ENCODE results near the gene MED9. TPM values are rescaled to one million over a fixed set of nuclear protein-coding genes. Genes with fewer than 3 reads are reported as not detected.

The MED9 gene
- total RNA-seq, 2 experiments from 2014 or later = 21.8 to 27.5 TPM

- no TSS peak for BruUV-seq (replicated peaks)
- POLR2A ChIA-PET = interaction anchor here (0.6 kb wide), 1 partner anchor 13 kb away, joined by 3 read pairs; no protein-coding TSS in a partner anchor
- H3K4me1 ChIP-seq (ENCODE audit: insufficient read depth, low read length, poor library complexity, severe bottlenecking) = no peaks in the 10 kb centered on the region
- no peak overlapping the region for H3K4me3 ChIP-seq (ENCODE audit: low read depth, low read length, poor library complexity, severe bottlenecking)
- H3K36me3 ChIP-seq (ENCODE audit: insufficient read depth, low read length) = no peaks in the 10 kb centered on the region
- no peaks in the 10 kb centered on the region for H3K9me3 ChIP-seq (ENCODE audit: low read length)
- DNase-seq (ENCODE audit: low spot score) = no peak
- H3K79me2 ChIP-seq (ENCODE audit: insufficient read depth, low read depth, low read length) = no peaks in the 10 kb centered on the region
- no peak overlapping the region for H3K4me2 ChIP-seq (ENCODE audit: low read length)
- H4K20me1 ChIP-seq (ENCODE audit: insufficient read depth, low read length) = no peaks in the 10 kb centered on the region
- H3K27ac ChIP-seq (ENCODE audit: low read depth, low read length, poor library complexity, severe bottlenecking) = no peak overlapping the region
- no peaks in the 10 kb centered on the region for H3K9me2 ChIP-seq (ENCODE audit: insufficient read depth, low read length)
- TF ChIP-seq CTCF (conservative IDR thresholded peaks at IDR 0.05; ENCODE audit: low read length) (no peak), EZH2phosphoT487 (IDR thresholded peaks at IDR 0.05; ENCODE audit: borderline replicate concordance, low read depth, low read length) (no peak)
- CTCF ChIA-PET (ENCODE audit: unreplicated experiment) = no interaction called here
- intact Hi-C loops (cut with micrococcal nuclease; ENCODE audit: unreplicated experiment) = no loop called here
- no peak overlapping the region for H2AFZ ChIP-seq (ENCODE audit: low read length)
These were observed 21.6 kb upstream of the MED9 start for GRCh38 chr17:17455173-17455572.

GRCh38 chr17:17456251-17456650 is 20.5 kb upstream of the MED9 start:
- ChIA-PET CTCF (ENCODE audit: unreplicated experiment) (no interaction called here), POLR2A (no interaction called here)
- no peaks in the 10 kb centered on the region for H3K9me2 ChIP-seq (ENCODE audit: insufficient read depth, low read length)
- H3K9me3 ChIP-seq (ENCODE audit: low read length) = no peaks in the 10 kb centered on the region
- no peaks in the 10 kb centered on the region for H3K36me3 ChIP-seq (ENCODE audit: insufficient read depth, low read length)
- TF ChIP-seq EZH2phosphoT487 (IDR thresholded peaks at IDR 0.05; ENCODE audit: borderline replicate concordance, low read depth, low read length) (no peak), CTCF (conservative IDR thresholded peaks at IDR 0.05; ENCODE audit: low read length) (no peak)
- no peak overlapping the region for H3K4me3 ChIP-seq (ENCODE audit: low read depth, low read length, poor library complexity, severe bottlenecking)
- H4K20me1 ChIP-seq (ENCODE audit: insufficient read depth, low read length) = no peaks in the 10 kb centered on the region
- no peak overlapping the region for H3K4me2 ChIP-seq (ENCODE audit: low read length)
- no peak for DNase-seq (ENCODE audit: low spot score)
- intact Hi-C loops (cut with micrococcal nuclease; ENCODE audit: unreplicated experiment) = no loop called here
- H3K27ac ChIP-seq (ENCODE audit: low read depth, low read length, poor library complexity, severe bottlenecking) = no peak overlapping the region
- no TSS peak for BruUV-seq (replicated peaks)
- H3K4me1 ChIP-seq (ENCODE audit: insufficient read depth, low read length, poor library complexity, severe bottlenecking) = no peaks in the 10 kb centered on the region
- no peaks in the 10 kb centered on the region for H3K79me2 ChIP-seq (ENCODE audit: insufficient read depth, low read depth, low read length)
- no peak overlapping the region for H2AFZ ChIP-seq (ENCODE audit: low read length)

- H3K36me3 ChIP-seq (ENCODE audit: insufficient read depth, low read length) = no peaks in the 10 kb centered on the region
- intact Hi-C loops (cut with micrococcal nuclease; ENCODE audit: unreplicated experiment) = no loop called here
These were observed 19.1 kb upstream of the MED9 start for GRCh38 chr17:17457680-17458079.

More at GRCh38 chr17:17457680-17458079, 19.1 kb upstream of the MED9 start:
- Histone ChIP-seq H3K4me1 (ENCODE audit: insufficient read depth, low read length, poor library complexity, severe bottlenecking) (no peaks in the 10 kb centered on the region), H2AFZ (ENCODE audit: low read length) (no peak overlapping the region), H4K20me1 (ENCODE audit: insufficient read depth, low read length) (no peaks in the 10 kb centered on the region), H3K27ac (ENCODE audit: low read depth, low read length, poor library complexity, severe bottlenecking) (no peak overlapping the region), H3K9me3 (ENCODE audit: low read length) (no peaks in the 10 kb centered on the region), H3K4me2 (ENCODE audit: low read length) (no peak overlapping the region), H3K79me2 (ENCODE audit: insufficient read depth, low read depth, low read length) (no peaks in the 10 kb centered on the region), H3K9me2 (ENCODE audit: insufficient read depth, low read length) (no peaks in the 10 kb centered on the region), H3K4me3 (ENCODE audit: low read depth, low read length, poor library complexity, severe bottlenecking) (no peak overlapping the region)
- no peak for TF ChIP-seq CTCF (conservative IDR thresholded peaks at IDR 0.05; ENCODE audit: low read length)
- ChIA-PET POLR2A (no interaction called here), CTCF (ENCODE audit: unreplicated experiment) (no interaction called here)
- no peak for DNase-seq (ENCODE audit: low spot score)
- no TSS peak for BruUV-seq (replicated peaks)

Data from OCI-LY7 (cell line).